ENCODE results near the gene FCN1. TPM values are rescaled to one million over a fixed set of nuclear protein-coding genes. Genes with fewer than 3 reads are reported as not detected.

The FCN1 gene
- total RNA-seq, 1 donor from 2014 or later, result 1.1 TPM

Small RNAs within 50 kb of the gene (small RNA-seq; reads per million reads assigned to genes)
- not detected for gene AL603650.1

Other genes with a start within 250 kb of the FCN1 start
- not detected for gene FCN2, start 37.1 kb downstream of the FCN1 start, total RNA-seq
- 77.8 TPM for gene OLFM1, start 169.8 kb upstream of the FCN1 start, total RNA-seq